ENCODE measurements around the gene ISLR2.
A peak's percentile ranks its signal among the peaks of the same experiment; 100 is the strongest.

The ISLR2 gene

DNA sequence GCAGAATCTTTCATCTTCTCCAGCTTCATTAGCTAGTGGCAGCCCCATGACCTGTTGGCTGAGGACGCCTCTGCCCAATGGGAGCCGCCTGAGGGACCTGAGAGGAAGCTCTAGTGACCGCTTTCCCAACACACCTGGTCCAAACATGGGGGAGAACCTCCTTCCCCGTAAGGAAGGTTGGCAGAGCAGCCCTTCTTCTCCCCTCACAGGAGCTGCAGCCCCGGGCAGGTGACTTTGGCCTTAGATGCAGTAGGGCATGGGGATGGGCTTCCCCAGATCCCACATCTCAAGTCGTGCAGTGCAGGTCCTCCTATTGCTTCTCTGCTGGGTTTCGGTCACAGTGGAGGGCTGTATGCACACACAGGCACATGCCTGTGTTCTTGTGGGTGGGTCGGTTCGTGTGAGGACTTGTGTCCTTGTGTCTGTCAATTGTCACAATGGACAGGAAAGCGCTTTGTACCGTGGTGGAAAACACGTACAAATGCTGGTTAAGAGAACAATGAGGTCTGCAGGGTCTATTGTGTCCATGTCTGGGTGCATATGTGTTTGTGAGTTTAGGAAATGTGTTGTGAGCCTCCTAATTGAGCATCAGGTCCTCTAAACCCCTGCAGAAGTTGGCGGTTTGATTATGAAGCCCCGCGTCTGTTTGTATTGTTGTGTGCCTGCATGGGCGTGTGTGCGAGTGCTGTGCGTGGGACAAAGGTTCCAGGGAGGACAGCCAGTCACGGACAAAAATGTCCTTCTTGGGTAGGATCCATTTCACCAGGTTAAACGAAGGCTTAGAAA, 1.4 kb downstream of the ISLR2 start:
- no peak for TF ChIP-seq CTCF (IDR thresholded peaks at IDR 0.05; ENCODE audit: control insufficient read depth, extremely low read depth, insufficient read depth)
- no peak for DNase-seq (ENCODE audit: low read depth)
- no peak overlapping the region for H3K4me3 ChIP-seq (ENCODE audit: low read depth, low read length)

DNA sequence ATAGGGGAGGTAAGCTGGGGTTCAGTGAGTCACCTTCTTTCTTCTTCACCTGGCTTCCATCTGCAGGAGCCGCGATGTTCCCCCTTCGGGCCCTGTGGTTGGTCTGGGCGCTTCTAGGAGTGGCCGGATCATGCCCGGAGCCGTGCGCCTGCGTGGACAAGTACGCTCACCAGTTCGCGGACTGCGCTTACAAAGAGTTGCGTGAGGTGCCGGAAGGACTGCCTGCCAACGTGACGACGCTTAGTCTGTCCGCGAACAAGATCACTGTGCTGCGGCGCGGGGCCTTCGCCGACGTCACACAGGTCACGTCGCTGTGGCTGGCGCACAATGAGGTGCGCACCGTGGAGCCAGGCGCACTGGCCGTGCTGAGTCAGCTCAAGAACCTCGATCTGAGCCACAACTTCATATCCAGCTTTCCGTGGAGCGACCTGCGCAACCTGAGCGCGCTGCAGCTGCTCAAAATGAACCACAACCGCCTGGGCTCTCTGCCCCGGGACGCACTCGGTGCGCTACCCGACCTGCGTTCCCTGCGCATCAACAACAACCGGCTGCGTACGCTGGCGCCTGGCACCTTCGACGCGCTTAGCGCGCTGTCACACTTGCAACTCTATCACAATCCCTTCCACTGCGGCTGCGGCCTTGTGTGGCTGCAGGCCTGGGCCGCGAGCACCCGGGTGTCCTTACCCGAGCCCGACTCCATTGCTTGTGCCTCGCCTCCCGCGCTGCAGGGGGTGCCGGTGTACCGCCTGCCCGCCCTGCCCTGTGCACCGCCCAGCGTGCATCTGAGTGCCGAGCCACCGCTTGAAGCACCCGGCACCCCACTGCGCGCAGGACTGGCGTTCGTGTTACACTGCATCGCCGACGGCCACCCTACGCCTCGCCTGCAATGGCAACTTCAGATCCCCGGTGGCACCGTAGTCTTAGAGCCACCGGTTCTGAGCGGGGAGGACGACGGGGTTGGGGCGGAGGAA, 2.6 kb downstream of the ISLR2 start:
- TF ChIP-seq CTCF (IDR thresholded peaks at IDR 0.05; ENCODE audit: control insufficient read depth, extremely low read depth, insufficient read depth): no peak
- no peak overlapping the region for H3K4me3 ChIP-seq (ENCODE audit: low read depth, low read length)
- no peak for DNase-seq (ENCODE audit: low read depth)

DNA sequence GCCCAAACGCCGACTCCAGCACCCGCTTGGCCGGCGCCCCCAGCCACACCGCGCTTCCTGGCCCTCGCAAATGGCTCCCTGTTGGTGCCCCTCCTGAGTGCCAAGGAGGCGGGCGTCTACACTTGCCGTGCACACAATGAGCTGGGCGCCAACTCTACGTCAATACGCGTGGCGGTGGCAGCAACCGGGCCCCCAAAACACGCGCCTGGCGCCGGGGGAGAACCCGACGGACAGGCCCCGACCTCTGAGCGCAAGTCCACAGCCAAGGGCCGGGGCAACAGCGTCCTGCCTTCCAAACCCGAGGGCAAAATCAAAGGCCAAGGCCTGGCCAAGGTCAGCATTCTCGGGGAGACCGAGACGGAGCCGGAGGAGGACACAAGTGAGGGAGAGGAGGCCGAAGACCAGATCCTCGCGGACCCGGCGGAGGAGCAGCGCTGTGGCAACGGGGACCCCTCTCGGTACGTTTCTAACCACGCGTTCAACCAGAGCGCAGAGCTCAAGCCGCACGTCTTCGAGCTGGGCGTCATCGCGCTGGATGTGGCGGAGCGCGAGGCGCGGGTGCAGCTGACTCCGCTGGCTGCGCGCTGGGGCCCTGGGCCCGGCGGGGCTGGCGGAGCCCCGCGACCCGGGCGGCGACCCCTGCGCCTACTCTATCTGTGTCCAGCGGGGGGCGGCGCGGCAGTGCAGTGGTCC, 3.5 kb downstream of the ISLR2 start:
- no peak for DNase-seq (ENCODE audit: low read depth)
- H3K4me3 ChIP-seq (ENCODE audit: low read depth, low read length): no peak overlapping the region
- no peak for TF ChIP-seq CTCF (IDR thresholded peaks at IDR 0.05; ENCODE audit: control insufficient read depth, extremely low read depth, insufficient read depth)

DNA sequence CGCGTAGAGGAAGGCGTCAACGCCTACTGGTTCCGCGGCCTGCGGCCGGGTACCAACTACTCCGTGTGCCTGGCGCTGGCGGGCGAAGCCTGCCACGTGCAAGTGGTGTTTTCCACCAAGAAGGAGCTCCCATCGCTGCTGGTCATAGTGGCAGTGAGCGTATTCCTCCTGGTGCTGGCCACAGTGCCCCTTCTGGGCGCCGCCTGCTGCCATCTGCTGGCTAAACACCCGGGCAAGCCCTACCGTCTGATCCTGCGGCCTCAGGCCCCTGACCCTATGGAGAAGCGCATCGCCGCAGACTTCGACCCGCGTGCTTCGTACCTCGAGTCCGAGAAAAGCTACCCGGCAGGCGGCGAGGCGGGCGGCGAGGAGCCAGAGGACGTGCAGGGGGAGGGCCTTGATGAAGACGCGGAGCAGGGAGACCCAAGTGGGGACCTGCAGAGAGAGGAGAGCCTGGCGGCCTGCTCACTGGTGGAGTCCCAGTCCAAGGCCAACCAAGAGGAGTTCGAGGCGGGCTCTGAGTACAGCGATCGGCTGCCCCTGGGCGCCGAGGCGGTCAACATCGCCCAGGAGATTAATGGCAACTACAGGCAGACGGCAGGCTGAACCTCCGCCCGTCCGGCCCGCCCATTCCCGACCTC, 4.1 kb downstream of the ISLR2 start:
- DNase-seq (ENCODE audit: low read depth): no peak
- H3K4me3 ChIP-seq (ENCODE audit: low read depth, low read length): no peak overlapping the region

GRCh38 chr15:74135041-74135565, 4.7 kb downstream of the ISLR2 start:
- TF ChIP-seq CTCF (IDR thresholded peaks at IDR 0.05; ENCODE audit: control insufficient read depth, extremely low read depth, insufficient read depth): no peak
- DNase-seq (ENCODE audit: low read depth): no peak
- no peak overlapping the region for H3K4me3 ChIP-seq (ENCODE audit: low read depth, low read length)

More for the DNA sequence above, 4.1 kb downstream of the ISLR2 start:
- TF ChIP-seq CTCF (IDR thresholded peaks at IDR 0.05; ENCODE audit: control insufficient read depth, extremely low read depth, insufficient read depth): peak; percentile 38

- no peak for DNase-seq (ENCODE audit: low read depth)
- no peak overlapping the region for H3K4me3 ChIP-seq (ENCODE audit: low read depth, low read length)
- no peak for TF ChIP-seq CTCF (IDR thresholded peaks at IDR 0.05; ENCODE audit: control insufficient read depth, extremely low read depth, insufficient read depth)
These were observed 6.1 kb downstream of the ISLR2 start for GRCh38 chr15:74136540-74136813.
